ENCODE data around the gene IFT25. TPM values are rescaled to one million over a fixed set of nuclear protein-coding genes. Genes with fewer than 3 reads are reported as not detected.

IFT25 gene
- total RNA-seq, 4 donors from 2014 or later = 17.4 to 20.8 (median 17.6) TPM

GRCh38 chr1:53967409-53968124 is 22.1 kb upstream of the IFT25 start:
- H3K36me3 ChIP-seq = peaks cover 30 to 87% (median 75%) of the 10 kb centered on the region in 4 donors
- H3K4me1 ChIP-seq = peaks cover 0 to 8% (median 0%) of the 10 kb centered on the region in 4 donors
- H3K4me3 ChIP-seq = no peak overlapping the region
- no peaks in the 10 kb centered on the region for H3K27me3 ChIP-seq
- intact Hi-C loops (cut with DNase I) = no loop called here
- no peak for DNase-seq (ENCODE audit: extremely low spot score)
- 88% methylated on average over 7 of the region's 7 CpGs for WGBS
- H3K9me3 ChIP-seq = no peaks in the 10 kb centered on the region
- TF ChIP-seq POLR2AphosphoS5 (IDR thresholded peaks at IDR 0.05) (no peak), CTCF (IDR thresholded peaks at IDR 0.05) (no peak), EP300 (IDR thresholded peaks at IDR 0.05) (no peak), POLR2A (IDR thresholded peaks at IDR 0.05; ENCODE audit: low read depth) (no peak)
- no peak overlapping the region for H3K27ac ChIP-seq (replicated peaks in 1 of 4)

GRCh38 chr1:53966794-53967193 is 21.3 kb upstream of the IFT25 start:
- H3K4me3 ChIP-seq = no peak overlapping the region
- TF ChIP-seq POLR2A (IDR thresholded peaks at IDR 0.05; ENCODE audit: low read depth) = no peak
- TF ChIP-seq EP300 (IDR thresholded peaks at IDR 0.05) = no peak
- TF ChIP-seq POLR2AphosphoS5 (IDR thresholded peaks at IDR 0.05) = no peak
- TF ChIP-seq CTCF (IDR thresholded peaks at IDR 0.05) = no peak
- intact Hi-C loops (cut with DNase I) = no loop called here
- H3K36me3 ChIP-seq = peaks cover 37 to 93% (median 80%) of the 10 kb centered on the region in 4 donors
- H3K27ac ChIP-seq (replicated peaks in 1 of 4) = no peak overlapping the region
- H3K4me1 ChIP-seq = peaks cover 0 to under 1% (median 0%) of the 10 kb centered on the region in 4 donors
- no peak for DNase-seq (ENCODE audit: extremely low spot score)
- no peaks in the 10 kb centered on the region for H3K27me3 ChIP-seq
- WGBS = 89% methylated on average over 3 of the region's 3 CpGs
- H3K9me3 ChIP-seq = no peaks in the 10 kb centered on the region

- Histone ChIP-seq H3K9me3 (no peaks in the 10 kb centered on the region), H3K4me3 (no peak overlapping the region), H3K4me1 (no peaks in the 10 kb centered on the region), H3K27me3 (no peaks in the 10 kb centered on the region), H3K27ac (replicated peaks in 1 of 4) (no peak overlapping the region), H3K36me3 (peaks cover 55 to 86% (median 80%) of the 10 kb centered on the region in 4 donors)
- no peak for DNase-seq (ENCODE audit: extremely low spot score)
- intact Hi-C loops (cut with DNase I) = no loop called here
- 66% methylated on average over 5 of the region's 5 CpGs for WGBS
- TF ChIP-seq POLR2A (IDR thresholded peaks at IDR 0.05; ENCODE audit: low read depth) (no peak), CTCF (IDR thresholded peaks at IDR 0.05) (no peak), POLR2AphosphoS5 (IDR thresholded peaks at IDR 0.05) (no peak), EP300 (IDR thresholded peaks at IDR 0.05) (no peak)
These were observed 18.6 kb upstream of the IFT25 start for GRCh38 chr1:53964109-53964508.

- H3K27me3 ChIP-seq = no peaks in the 10 kb centered on the region
- H3K4me1 ChIP-seq = no peaks in the 10 kb centered on the region
- WGBS = 74% methylated on average over 4 of the region's 4 CpGs
- no peaks in the 10 kb centered on the region for H3K9me3 ChIP-seq
- H3K36me3 ChIP-seq = peaks cover 55 to 86% (median 80%) of the 10 kb centered on the region in 4 donors
- H3K4me3 ChIP-seq = no peak overlapping the region
- no peak for DNase-seq (ENCODE audit: extremely low spot score)
- intact Hi-C loops (cut with DNase I) = no loop called here
- H3K27ac ChIP-seq (replicated peaks in 1 of 4) = no peak overlapping the region
- TF ChIP-seq POLR2A (IDR thresholded peaks at IDR 0.05; ENCODE audit: low read depth) = no peak
- no peak for TF ChIP-seq POLR2AphosphoS5 (IDR thresholded peaks at IDR 0.05)
- TF ChIP-seq EP300 (IDR thresholded peaks at IDR 0.05) = no peak
- TF ChIP-seq CTCF (IDR thresholded peaks at IDR 0.05) = no peak
These were observed 18.0 kb upstream of the IFT25 start for GRCh38 chr1:53963460-53963859.
